Measurements from ENCODE around the gene COL26A1. TPM values are rescaled to one million over a fixed set of nuclear protein-coding genes. Genes with fewer than 3 reads are reported as not detected.

The COL26A1 gene
- total RNA-seq, 4 donors from 2014 or later: 0.20 to 0.30 (median 0.21) TPM; not detected in 1

DNA sequence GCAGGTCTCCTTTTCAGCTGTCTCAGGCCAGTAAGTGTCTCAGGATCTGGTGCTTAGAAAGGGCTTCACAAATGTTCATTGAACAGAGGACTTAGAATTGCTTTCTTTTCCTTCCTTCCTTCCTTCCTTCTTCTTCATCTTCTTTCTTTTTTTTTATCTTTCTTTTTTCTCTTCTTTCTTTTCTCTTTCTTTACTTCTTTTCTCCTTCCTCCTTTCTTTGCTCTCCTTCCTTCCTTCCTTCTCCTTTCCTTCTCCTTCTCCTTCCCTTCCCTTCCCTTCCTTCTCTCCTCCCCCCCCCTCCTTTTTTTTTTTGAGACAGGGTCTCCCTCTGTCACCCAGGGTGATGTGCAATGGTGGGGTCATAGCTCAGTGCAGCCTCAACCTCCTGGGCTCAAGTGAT, 34.6 kb downstream of the COL26A1 start:
- DNase-seq (ENCODE audit: low spot score in 2 of 2): no peak
- no peak for TF ChIP-seq POLR2A (IDR thresholded peaks at IDR 0.05)
- Histone ChIP-seq H3K4me3 (no peak overlapping the region), H3K27me3 (peaks cover 0 to 7% of the 10 kb centered on the region in 2 donors), H3K27ac (no peak overlapping the region), H3K9me3 (no peaks in the 10 kb centered on the region), H3K36me3 (no peaks in the 10 kb centered on the region), H3K4me1 (peaks cover 0 to 4% (median 0%) of the 10 kb centered on the region in 4 donors)

DNA sequence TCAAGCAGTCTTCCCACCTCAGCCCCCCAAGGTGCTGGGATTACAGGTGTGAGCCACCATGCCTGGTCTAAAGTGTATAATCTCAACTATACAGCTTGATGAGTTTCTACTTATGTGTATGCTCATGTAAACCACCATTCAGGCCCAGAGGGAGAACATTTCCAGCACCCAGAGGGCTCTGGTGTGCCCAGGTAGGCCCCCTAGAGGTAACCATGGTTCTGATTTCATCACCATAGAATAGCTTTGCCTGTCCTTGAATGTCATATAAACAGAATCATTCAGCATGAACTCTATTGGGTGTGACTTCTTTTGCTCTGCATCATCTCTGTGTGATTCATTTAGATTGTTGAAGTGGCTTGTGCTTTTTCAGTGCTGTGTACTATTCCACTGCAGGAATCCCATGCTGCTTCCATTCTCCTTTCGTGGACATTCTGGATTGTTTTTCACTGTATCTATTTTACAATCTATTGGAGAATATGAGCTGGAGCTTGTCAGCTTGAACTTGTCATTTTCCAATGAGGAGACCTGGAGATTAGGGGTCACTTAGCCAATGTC, 35.2 kb downstream of the COL26A1 start:
- 71 to 76% methylated on average over 1 of the region's 1 CpG for WGBS, 2 donors
- no peak for TF ChIP-seq POLR2A (IDR thresholded peaks at IDR 0.05)
- no peaks in the 10 kb centered on the region for H3K9me3 ChIP-seq
- no peak overlapping the region for H3K27ac ChIP-seq
- no peaks in the 10 kb centered on the region for H3K36me3 ChIP-seq
- peaks cover 0 to 4% (median 0%) of the 10 kb centered on the region in 4 donors for H3K4me1 ChIP-seq
- DNase-seq (ENCODE audit: low spot score in 2 of 2): no peak
- H3K27me3 ChIP-seq: peaks cover 0 to 7% of the 10 kb centered on the region in 2 donors
- H3K4me3 ChIP-seq: no peak overlapping the region

DNA sequence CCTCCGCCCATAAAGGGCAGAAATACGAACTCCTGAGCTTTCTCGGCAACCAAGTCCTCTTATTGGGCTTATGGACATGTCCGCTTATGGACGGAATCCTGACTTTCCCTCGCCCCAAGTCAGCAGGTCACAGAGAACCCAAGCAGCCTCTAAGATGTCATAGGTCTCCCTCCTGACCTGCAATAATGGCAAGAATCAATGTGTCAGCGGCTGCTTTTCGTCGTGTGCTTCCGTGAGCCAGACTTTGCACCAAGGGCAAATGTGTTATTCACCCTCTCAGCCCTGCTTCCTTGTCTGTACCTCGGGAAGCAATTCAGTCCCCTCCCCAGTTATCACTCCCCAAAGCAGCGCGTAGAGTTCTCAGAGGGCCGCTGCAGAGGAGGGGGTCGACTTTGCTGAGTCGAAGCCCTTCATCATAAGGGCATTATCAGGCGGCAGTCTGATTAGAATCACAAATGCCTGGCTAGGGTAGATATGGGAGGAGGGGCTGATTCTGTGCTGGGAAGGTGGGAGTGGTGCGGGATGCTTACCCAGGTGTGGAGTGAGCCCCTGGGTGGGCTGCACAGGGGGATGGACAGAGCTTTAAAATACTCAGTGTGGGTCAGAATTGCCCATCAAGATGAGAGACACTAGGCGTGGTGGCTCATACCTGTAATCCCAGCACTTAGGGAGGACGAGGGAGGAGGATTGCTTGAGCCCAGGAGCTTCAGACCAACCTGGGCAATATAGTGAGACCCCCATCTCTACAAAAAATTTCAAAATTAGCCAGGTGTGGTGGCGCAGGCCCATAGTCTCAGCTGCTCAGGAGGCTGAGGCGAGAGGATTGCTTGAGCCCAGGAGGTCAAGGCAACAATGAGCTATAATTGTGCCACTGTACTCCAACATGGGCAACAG, 36.0 kb downstream of the COL26A1 start:
- Histone ChIP-seq H3K27ac (no peak overlapping the region), H3K36me3 (no peaks in the 10 kb centered on the region), H3K4me1 (peaks cover 0 to 4% (median 0%) of the 10 kb centered on the region in 4 donors), H3K27me3 (peaks cover 0 to 7% of the 10 kb centered on the region in 2 donors), H3K9me3 (no peaks in the 10 kb centered on the region), H3K4me3 (no peak overlapping the region)
- TF ChIP-seq, protein P1, sequence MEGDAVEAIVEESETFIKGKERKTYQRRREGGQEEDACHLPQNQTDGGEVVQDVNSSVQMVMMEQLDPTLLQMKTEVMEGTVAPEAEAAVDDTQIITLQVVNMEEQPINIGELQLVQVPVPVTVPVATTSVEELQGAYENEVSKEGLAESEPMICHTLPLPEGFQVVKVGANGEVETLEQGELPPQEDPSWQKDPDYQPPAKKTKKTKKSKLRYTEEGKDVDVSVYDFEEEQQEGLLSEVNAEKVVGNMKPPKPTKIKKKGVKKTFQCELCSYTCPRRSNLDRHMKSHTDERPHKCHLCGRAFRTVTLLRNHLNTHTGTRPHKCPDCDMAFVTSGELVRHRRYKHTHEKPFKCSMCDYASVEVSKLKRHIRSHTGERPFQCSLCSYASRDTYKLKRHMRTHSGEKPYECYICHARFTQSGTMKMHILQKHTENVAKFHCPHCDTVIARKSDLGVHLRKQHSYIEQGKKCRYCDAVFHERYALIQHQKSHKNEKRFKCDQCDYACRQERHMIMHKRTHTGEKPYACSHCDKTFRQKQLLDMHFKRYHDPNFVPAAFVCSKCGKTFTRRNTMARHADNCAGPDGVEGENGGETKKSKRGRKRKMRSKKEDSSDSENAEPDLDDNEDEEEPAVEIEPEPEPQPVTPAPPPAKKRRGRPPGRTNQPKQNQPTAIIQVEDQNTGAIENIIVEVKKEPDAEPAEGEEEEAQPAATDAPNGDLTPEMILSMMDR (IDR thresholded peaks at IDR 0.05): no peak
- no peak for TF ChIP-seq EP300 (IDR thresholded peaks at IDR 0.05)
- TF ChIP-seq POLR2A (IDR thresholded peaks at IDR 0.05): no peak
- WGBS, 2 donors: 69 to 76% methylated on average over 22 of the region's 22 CpGs
- DNase-seq (ENCODE audit: low spot score in 2 of 2): no peak

DNA sequence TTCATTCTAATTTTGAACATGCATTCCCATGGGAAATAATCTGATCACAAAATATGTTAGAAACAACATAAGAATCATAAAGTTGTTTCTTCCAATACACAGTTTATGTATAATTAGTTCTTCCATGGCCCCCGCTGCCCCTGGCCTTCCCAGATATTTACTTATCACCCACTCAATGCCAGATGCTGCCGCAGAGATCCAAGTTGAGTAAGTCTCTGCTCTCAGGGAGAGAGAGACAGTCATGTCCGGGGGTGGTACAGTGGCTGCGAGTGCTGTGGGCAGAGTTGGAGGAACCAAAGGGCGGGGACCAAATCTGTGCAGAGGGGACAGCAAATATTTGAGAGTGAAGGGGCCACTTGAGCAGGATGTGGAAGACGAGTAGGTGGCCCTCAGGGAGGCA, 37.1 kb downstream of the COL26A1 start:
- H3K36me3 ChIP-seq: no peaks in the 10 kb centered on the region
- no peak overlapping the region for H3K4me3 ChIP-seq
- TF ChIP-seq EP300 (IDR thresholded peaks at IDR 0.05) (no peak), POLR2A (IDR thresholded peaks at IDR 0.05) (no peak)
- TF ChIP-seq, protein P1 (IDR thresholded peaks at IDR 0.05): no peak
- 40 to 41% methylated on average over 6 of the region's 6 CpGs for WGBS, 2 donors
- H3K9me3 ChIP-seq: peaks cover 0 to 7% (median 0%) of the 10 kb centered on the region in 4 donors
- peaks cover 0 to 4% (median 0%) of the 10 kb centered on the region in 4 donors for H3K4me1 ChIP-seq
- no peak for DNase-seq (ENCODE audit: low spot score in 2 of 2)
- no peak overlapping the region for H3K27ac ChIP-seq
- peaks cover 0 to 7% of the 10 kb centered on the region in 2 donors for H3K27me3 ChIP-seq

DNA sequence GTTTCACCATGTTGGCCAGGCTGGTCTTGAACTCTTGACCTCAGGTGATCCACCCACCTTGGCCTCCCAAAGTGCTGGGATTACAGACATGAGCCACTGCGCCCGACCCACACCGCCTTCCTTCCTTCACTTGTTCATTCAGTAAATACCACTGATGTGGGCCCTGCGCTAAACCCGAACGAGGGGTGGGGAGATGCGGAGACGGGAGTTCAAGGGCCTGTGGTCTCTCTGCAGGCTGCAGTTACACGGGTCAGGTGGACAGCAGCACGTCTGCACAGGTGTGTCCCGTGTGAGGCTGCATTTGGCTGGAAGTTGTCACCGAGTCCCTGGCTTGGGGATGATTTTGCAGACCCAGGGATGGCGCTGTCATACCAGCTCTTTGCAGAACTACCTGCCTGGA, 38.1 kb downstream of the COL26A1 start:
- 84 to 93% methylated on average over 13 of the region's 13 CpGs for WGBS, 2 donors
- TF ChIP-seq POLR2A (IDR thresholded peaks at IDR 0.05): no peak
- TF ChIP-seq, protein P1 (IDR thresholded peaks at IDR 0.05): no peak
- Histone ChIP-seq H3K4me1 (peaks cover 0 to 4% (median 0%) of the 10 kb centered on the region in 4 donors), H3K27ac (no peak overlapping the region), H3K4me3 (no peak overlapping the region), H3K9me3 (peaks cover 0 to 7% (median 0%) of the 10 kb centered on the region in 4 donors), H3K36me3 (no peaks in the 10 kb centered on the region), H3K27me3 (peaks cover 0 to 7% of the 10 kb centered on the region in 2 donors)
- no peak for DNase-seq (ENCODE audit: low spot score in 2 of 2)
